Measurements from ENCODE around the gene SLC38A5.
A peak's percentile ranks its signal among the peaks of the same experiment; 100 is the strongest.

The SLC38A5 gene

GRCh38 chrX:48508400-48509244 is 38.6 kb upstream of the SLC38A5 start, which contains the start of gene PORCN:
TSS of gene PORCN (plus strand) at chrX:48508992. CDS start at chrX:48509821, 829 bp downstream.
- Mint-ChIP-seq H3K9me3 (no peaks in the 10 kb centered on the region), H3K27me3 (no peaks in the 10 kb centered on the region), H3K27ac (ENCODE audit: low read depth) (peak within 1 kb of the TSS; percentile 90), H3K4me1 (peaks cover 22% of the 10 kb centered on the region), H3K4me3 (peak within 1 kb of the TSS; percentile 94), H3K36me3 (ENCODE audit: insufficient read depth) (peaks cover 17% of the 10 kb centered on the region)
- DNase-seq (ENCODE audit: low spot score in 2 of 2) (peak; percentile 42 to 50), ATAC-seq (replicated peaks; ENCODE audit: extremely low read depth, poor library complexity, severe bottlenecking) (peak; percentile 86)

- Mint-ChIP-seq H3K4me1 (peaks cover 22% of the 10 kb centered on the region), H3K4me3 (peak overlapping the region; percentile 94), H3K27me3 (no peaks in the 10 kb centered on the region), H3K36me3 (ENCODE audit: insufficient read depth) (peaks cover 16% of the 10 kb centered on the region), H3K9me3 (no peaks in the 10 kb centered on the region), H3K27ac (ENCODE audit: low read depth) (no peak overlapping the region)
- DNase-seq (ENCODE audit: low spot score in 2 of 2), result no peak
- no peak for ATAC-seq (replicated peaks; ENCODE audit: extremely low read depth, poor library complexity, severe bottlenecking)
Observed at GRCh38 chrX:48507246-48507645, 37.2 kb upstream of the SLC38A5 start.

GRCh38 chrX:48505481-48505880 is 35.4 kb upstream of the SLC38A5 start:
- H3K27ac Mint-ChIP-seq (ENCODE audit: low read depth), result no peak overlapping the region
- peaks cover 12% of the 10 kb centered on the region for H3K4me1 Mint-ChIP-seq
- H3K4me3 Mint-ChIP-seq, result no peak overlapping the region
- no peaks in the 10 kb centered on the region for H3K27me3 Mint-ChIP-seq
- H3K36me3 Mint-ChIP-seq (ENCODE audit: insufficient read depth), result peaks cover 10% of the 10 kb centered on the region
- no peaks in the 10 kb centered on the region for H3K9me3 Mint-ChIP-seq
- ATAC-seq (replicated peaks; ENCODE audit: extremely low read depth, poor library complexity, severe bottlenecking), result no peak
- DNase-seq (ENCODE audit: low spot score in 2 of 2), result no peak

- ATAC-seq (replicated peaks; ENCODE audit: extremely low read depth, poor library complexity, severe bottlenecking) (no peak), DNase-seq (ENCODE audit: low spot score in 2 of 2) (no peak)
- Mint-ChIP-seq H3K4me3 (no peak overlapping the region), H3K27me3 (no peaks in the 10 kb centered on the region), H3K27ac (ENCODE audit: low read depth) (no peak overlapping the region), H3K9me3 (no peaks in the 10 kb centered on the region), H3K4me1 (peaks cover 3% of the 10 kb centered on the region), H3K36me3 (ENCODE audit: insufficient read depth) (peaks cover 6% of the 10 kb centered on the region)
Observed at GRCh38 chrX:48504261-48504660, 34.2 kb upstream of the SLC38A5 start.

- DNase-seq (ENCODE audit: low spot score in 2 of 2), result no peak
- Mint-ChIP-seq H3K9me3 (no peaks in the 10 kb centered on the region), H3K4me1 (no peaks in the 10 kb centered on the region), H3K36me3 (ENCODE audit: insufficient read depth) (no peaks in the 10 kb centered on the region), H3K27ac (ENCODE audit: low read depth) (no peak overlapping the region), H3K27me3 (no peaks in the 10 kb centered on the region), H3K4me3 (no peak overlapping the region)
- ATAC-seq (replicated peaks; ENCODE audit: extremely low read depth, poor library complexity, severe bottlenecking), result no peak
Observed at GRCh38 chrX:48498374-48498809, 28.3 kb upstream of the SLC38A5 start.

GRCh38 chrX:48497871-48498270 is 27.8 kb upstream of the SLC38A5 start:
- no peak for DNase-seq (ENCODE audit: low spot score in 2 of 2)
- Mint-ChIP-seq H3K36me3 (ENCODE audit: insufficient read depth) (no peaks in the 10 kb centered on the region), H3K27ac (ENCODE audit: low read depth) (no peak overlapping the region)

GRCh38 chrX:48496660-48497059 is 26.6 kb upstream of the SLC38A5 start:
- H3K36me3 Mint-ChIP-seq (ENCODE audit: insufficient read depth), result no peaks in the 10 kb centered on the region
- ATAC-seq (replicated peaks; ENCODE audit: extremely low read depth, poor library complexity, severe bottlenecking), result no peak
- no peak for DNase-seq (ENCODE audit: low spot score in 2 of 2)
- no peaks in the 10 kb centered on the region for H3K27me3 Mint-ChIP-seq
- H3K4me3 Mint-ChIP-seq, result no peak overlapping the region
- no peaks in the 10 kb centered on the region for H3K4me1 Mint-ChIP-seq
- no peak overlapping the region for H3K27ac Mint-ChIP-seq (ENCODE audit: low read depth)
- no peaks in the 10 kb centered on the region for H3K9me3 Mint-ChIP-seq

More at GRCh38 chrX:48497871-48498270, 27.8 kb upstream of the SLC38A5 start:
- Mint-ChIP-seq H3K27me3 (no peaks in the 10 kb centered on the region), H3K9me3 (no peaks in the 10 kb centered on the region), H3K4me3 (no peak overlapping the region), H3K4me1 (no peaks in the 10 kb centered on the region)
- ATAC-seq (replicated peaks; ENCODE audit: extremely low read depth, poor library complexity, severe bottlenecking), result no peak

- H3K27ac Mint-ChIP-seq (ENCODE audit: low read depth), result no peak overlapping the region
- no peaks in the 10 kb centered on the region for H3K27me3 Mint-ChIP-seq
- no peak overlapping the region for H3K4me3 Mint-ChIP-seq
- no peaks in the 10 kb centered on the region for H3K4me1 Mint-ChIP-seq
- ATAC-seq (replicated peaks; ENCODE audit: extremely low read depth, poor library complexity, severe bottlenecking) (no peak), DNase-seq (ENCODE audit: low spot score in 2 of 2) (no peak)
- H3K36me3 Mint-ChIP-seq (ENCODE audit: insufficient read depth), result no peaks in the 10 kb centered on the region
- H3K9me3 Mint-ChIP-seq, result no peaks in the 10 kb centered on the region
Observed at GRCh38 chrX:48493890-48494364, 23.9 kb upstream of the SLC38A5 start.

GRCh38 chrX:48492293-48492910 is 22.3 kb upstream of the SLC38A5 start:
- Mint-ChIP-seq H3K27me3 (no peaks in the 10 kb centered on the region), H3K36me3 (ENCODE audit: insufficient read depth) (no peaks in the 10 kb centered on the region), H3K9me3 (no peaks in the 10 kb centered on the region), H3K27ac (ENCODE audit: low read depth) (no peak overlapping the region), H3K4me1 (no peaks in the 10 kb centered on the region), H3K4me3 (no peak overlapping the region)
- ATAC-seq (replicated peaks; ENCODE audit: extremely low read depth, poor library complexity, severe bottlenecking) (no peak), DNase-seq (ENCODE audit: low spot score in 2 of 2) (no peak)

- Mint-ChIP-seq H3K36me3 (ENCODE audit: insufficient read depth) (peaks cover 2% of the 10 kb centered on the region), H3K9me3 (no peaks in the 10 kb centered on the region), H3K4me3 (no peak overlapping the region), H3K4me1 (no peaks in the 10 kb centered on the region), H3K27me3 (no peaks in the 10 kb centered on the region), H3K27ac (ENCODE audit: low read depth) (no peak overlapping the region)
- no peak for DNase-seq (ENCODE audit: low spot score in 2 of 2)
- ATAC-seq (replicated peaks; ENCODE audit: extremely low read depth, poor library complexity, severe bottlenecking), result no peak
Observed at GRCh38 chrX:48491809-48492208, 21.7 kb upstream of the SLC38A5 start.

- no peak for ATAC-seq (replicated peaks; ENCODE audit: extremely low read depth, poor library complexity, severe bottlenecking)
- DNase-seq (ENCODE audit: low spot score in 2 of 2), result no peak
Observed at GRCh38 chrX:48490661-48491060, 20.6 kb upstream of the SLC38A5 start.

GRCh38 chrX:48489892-48490291 is 19.8 kb upstream of the SLC38A5 start:
- ATAC-seq (replicated peaks; ENCODE audit: extremely low read depth, poor library complexity, severe bottlenecking) (no peak), DNase-seq (ENCODE audit: low spot score in 2 of 2) (no peak)
- H3K27me3 Mint-ChIP-seq, result no peaks in the 10 kb centered on the region
- H3K36me3 Mint-ChIP-seq (ENCODE audit: insufficient read depth), result peaks cover 2% of the 10 kb centered on the region
- no peak overlapping the region for H3K27ac Mint-ChIP-seq (ENCODE audit: low read depth)
- no peaks in the 10 kb centered on the region for H3K9me3 Mint-ChIP-seq
- H3K4me3 Mint-ChIP-seq, result no peak overlapping the region
- no peaks in the 10 kb centered on the region for H3K4me1 Mint-ChIP-seq

More at GRCh38 chrX:48490661-48491060, 20.6 kb upstream of the SLC38A5 start:
- Mint-ChIP-seq H3K27ac (ENCODE audit: low read depth) (no peak overlapping the region), H3K4me3 (no peak overlapping the region), H3K27me3 (no peaks in the 10 kb centered on the region), H3K36me3 (ENCODE audit: insufficient read depth) (peaks cover 2% of the 10 kb centered on the region), H3K9me3 (no peaks in the 10 kb centered on the region), H3K4me1 (no peaks in the 10 kb centered on the region)

GRCh38 chrX:48489296-48489695 is 19.2 kb upstream of the SLC38A5 start:
- H3K36me3 Mint-ChIP-seq (ENCODE audit: insufficient read depth), result peaks cover 2% of the 10 kb centered on the region
- no peak for ATAC-seq (replicated peaks; ENCODE audit: extremely low read depth, poor library complexity, severe bottlenecking)
- no peak overlapping the region for H3K4me3 Mint-ChIP-seq
- no peaks in the 10 kb centered on the region for H3K9me3 Mint-ChIP-seq
- H3K27me3 Mint-ChIP-seq, result no peaks in the 10 kb centered on the region
- H3K4me1 Mint-ChIP-seq, result no peaks in the 10 kb centered on the region
- H3K27ac Mint-ChIP-seq (ENCODE audit: low read depth), result no peak overlapping the region
- DNase-seq (ENCODE audit: low spot score in 2 of 2), result no peak
